IPS DF 4.7 (cell line): ENCODE measurements around the gene C1QL1.

Experiments
- DNase-seq: peaks from one replicate; pipeline ENCODE4 v3.0.0-alpha.2; 2013; ENCODE audit warnings: low spot score; ENCODE audit errors: extremely low read depth

Gene C1QL1

DNA sequence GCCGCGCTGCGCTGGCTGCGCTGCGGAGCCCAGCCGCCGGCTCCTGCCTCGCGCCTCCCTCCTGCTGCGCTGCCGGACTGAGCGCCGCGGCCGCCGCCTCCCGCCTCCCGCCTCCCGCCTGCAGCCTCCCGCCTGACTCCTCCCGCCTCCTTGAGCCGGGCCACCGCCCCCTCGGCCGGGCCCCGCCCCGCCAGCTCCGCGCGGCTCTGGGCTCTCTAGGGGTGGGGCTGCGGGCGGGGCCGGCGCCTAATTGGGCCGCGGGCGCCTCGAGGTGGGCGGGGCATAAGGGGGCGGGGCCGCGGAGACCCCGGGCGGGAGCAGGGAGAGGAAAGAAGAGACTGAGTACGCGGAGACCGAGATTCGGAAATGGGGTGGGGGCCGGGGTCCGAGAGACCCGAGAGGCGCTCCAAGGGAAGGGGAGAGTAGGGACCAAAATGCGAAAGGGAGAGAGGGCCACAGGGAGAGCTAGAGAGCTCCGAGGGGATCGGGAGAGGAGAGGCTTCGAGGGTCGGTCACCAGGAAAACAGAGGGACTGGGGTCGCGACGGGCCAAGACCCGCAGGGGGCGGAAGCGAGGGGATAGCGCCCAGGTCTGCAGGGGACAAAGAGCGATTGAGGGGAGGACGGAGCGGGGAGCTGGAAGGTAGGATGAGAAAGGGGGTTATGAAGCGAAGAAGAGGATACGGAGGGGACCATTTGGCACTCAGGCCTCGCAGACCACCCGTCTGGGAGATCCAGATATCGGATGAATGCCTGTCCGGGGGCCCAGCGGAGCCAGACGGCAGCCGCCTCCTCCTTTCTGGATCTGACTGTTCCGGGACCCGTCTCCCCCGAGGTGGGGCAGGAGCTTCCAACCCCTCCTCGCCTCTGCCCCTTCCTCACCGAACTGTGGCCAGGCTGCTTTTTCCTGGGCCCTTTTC, at the start of gene C1QL1:
C1QL1 (minus strand) TSS at position 79 of the 919 bp plus-strand sequence. CDS start 255 bp downstream, outside the sequence.
- no peak for DNase-seq

GRCh38 chr17:45016823-45017222, 48.7 kb upstream of the C1QL1 start:
- no peak for DNase-seq

DNA sequence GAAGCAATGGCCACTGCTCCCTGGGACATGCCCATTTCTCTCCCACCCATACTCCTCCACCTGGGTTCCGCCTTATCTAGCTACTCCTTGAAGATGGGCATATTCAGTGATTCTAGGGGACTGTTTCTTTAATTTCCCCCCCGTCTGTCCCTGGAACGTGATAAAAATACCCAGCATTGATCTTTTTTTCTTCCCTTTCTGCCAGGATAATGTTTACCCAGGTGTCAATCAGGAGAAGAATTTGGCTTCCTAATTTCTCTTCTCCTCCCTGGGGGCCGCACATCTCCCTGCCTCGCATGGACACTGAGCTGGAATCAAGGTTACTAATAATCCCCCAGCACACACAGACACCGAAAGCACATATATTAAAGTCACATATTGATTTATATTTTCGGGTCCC, 48.1 kb upstream of the C1QL1 start:
- DNase-seq: no peak

DNA sequence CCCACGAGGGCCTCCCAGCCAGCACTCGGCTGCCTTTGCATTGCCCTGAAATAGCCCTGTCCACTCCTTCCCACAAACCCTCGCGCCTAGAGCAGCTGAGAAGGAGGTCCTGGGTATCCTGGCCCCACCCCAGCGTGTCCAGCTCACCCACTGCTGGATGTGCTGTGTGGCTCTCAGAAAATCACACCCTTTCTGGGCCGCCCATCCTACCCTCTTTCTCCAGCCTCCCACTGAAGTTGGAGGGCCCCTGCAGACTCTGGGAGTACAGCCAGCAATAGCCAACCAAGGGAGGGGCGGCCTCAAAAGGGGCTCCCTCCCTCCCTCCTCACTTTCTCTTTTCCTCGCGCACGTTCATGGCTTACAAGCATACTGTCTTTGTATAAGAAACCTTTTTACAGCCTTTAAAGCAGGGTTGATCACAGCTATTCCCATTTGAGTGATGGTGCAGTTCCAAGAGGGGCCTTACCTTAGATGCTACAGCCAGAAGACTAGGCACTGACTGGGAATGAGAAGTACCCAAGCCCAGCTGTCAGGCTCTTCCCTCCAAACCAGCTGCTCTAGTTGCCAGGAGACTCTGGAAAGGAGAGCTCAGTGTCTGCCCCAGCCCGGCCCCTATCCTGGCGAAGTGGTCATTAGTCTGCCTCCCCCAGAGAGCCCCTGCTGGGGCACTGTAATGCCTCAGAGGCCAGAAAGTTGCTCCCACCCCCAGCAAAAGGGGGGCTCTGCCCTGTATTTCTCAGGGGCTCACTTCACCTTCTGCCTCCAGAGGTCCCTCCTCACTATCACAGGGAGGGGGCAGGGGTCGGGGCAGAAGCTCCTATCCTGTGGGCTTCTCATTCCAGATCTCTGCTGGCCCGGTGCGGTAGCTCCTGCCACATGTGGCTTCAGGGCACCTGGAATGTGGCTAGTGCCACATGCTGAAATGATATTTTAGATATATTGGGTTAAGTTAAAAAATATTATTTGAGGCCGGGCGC, 45.2 kb upstream of the C1QL1 start:
- DNase-seq: no peak

DNA sequence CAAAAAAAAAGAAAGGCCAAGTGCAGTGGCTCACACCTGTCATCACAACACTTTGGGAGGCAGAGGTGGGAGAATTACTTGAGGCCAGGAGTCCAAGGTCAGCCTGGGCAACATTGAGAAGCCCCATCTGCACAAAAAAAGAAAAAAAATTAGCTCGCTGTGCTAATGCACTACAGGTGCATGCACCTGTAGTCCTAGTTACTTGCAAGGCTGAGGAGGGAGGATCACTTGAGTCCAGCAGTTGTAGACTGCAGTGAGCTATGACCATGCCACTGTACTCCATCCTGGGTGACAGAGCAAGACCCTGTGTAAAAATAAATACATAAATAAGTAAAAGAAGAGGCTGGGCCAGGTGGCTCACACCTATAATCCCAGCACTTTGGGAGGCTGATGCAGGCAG, 43.7 kb upstream of the C1QL1 start:
- no peak for DNase-seq

GRCh38 chr17:45009676-45010467, 41.8 kb upstream of the C1QL1 start:
- no peak for DNase-seq

DNA sequence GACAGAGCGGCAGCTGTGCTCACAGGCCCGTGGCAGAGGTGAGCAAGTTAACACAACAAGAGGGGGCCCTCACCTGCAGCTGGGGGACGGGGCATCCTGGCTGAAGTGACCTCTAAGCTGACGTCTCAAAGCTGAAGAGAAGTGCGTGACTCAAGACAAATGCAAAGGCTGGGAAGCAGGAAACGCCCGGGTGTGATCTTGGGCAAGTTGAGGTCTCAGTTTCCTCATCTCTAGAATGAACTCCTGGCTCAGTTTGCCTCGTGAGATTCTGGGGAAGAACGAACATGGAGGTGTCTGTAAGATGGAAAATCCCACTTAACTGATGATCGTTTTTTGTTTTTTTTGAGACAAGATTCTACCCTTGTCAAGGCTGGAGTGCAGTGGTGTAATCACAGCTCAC, 40.1 kb upstream of the C1QL1 start:
- DNase-seq: no peak

DNA sequence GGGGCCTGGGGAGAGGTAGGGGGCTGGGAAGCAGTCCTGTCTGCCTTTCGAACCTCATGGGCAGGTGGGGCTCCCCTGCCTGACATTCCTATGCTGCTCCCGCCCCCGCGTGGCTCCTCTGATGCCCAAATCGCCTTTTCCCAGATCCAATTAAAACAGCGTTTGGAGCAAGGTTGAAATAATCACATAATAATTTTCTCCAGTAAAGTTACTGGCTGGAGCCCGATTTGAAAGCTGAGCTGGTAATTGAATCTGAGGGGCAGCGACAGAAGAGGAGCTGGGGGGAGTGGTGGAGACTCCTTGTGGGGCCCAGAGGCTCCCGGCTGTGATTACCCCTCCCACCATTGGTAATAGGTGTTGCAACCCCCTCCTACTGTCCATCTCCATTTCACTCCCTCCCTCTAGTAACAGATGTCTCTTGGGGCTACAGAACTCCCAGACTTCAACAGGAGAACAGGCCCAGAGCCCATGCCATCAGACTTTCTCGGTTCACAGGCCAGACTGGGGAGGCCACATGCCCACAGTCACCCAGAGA, 38.9 kb upstream of the C1QL1 start:
- DNase-seq: no peak

DNA sequence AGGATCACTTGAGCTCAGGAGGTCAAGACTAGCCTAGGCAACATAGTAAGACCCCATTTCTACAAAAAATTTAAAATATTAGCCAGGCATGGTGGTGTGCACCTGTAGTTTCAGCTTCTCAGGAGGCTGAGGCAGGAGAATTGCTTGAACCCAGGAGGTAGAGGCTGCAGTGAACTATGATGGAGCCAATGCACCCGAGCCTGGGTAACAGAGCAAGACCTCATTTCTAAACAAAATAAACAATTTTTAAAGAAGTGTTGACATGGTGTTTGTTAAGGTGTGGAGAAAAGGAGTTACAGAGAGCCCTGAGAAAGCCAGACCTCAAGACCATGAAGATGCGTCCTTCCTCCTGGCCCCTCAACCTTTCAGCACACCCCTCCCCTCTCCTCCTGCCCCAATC, 37.6 kb upstream of the C1QL1 start:
- DNase-seq: no peak

- no peak for DNase-seq
Measured at GRCh38 chr17:45004388-45004787, 36.3 kb upstream of the C1QL1 start.

- DNase-seq: no peak
Measured at GRCh38 chr17:45003877-45004276, 35.8 kb upstream of the C1QL1 start.

GRCh38 chr17:45001310-45001709, 33.2 kb upstream of the C1QL1 start:
- DNase-seq: no peak

GRCh38 chr17:44999433-44999832, 31.3 kb upstream of the C1QL1 start:
- DNase-seq: no peak

DNA sequence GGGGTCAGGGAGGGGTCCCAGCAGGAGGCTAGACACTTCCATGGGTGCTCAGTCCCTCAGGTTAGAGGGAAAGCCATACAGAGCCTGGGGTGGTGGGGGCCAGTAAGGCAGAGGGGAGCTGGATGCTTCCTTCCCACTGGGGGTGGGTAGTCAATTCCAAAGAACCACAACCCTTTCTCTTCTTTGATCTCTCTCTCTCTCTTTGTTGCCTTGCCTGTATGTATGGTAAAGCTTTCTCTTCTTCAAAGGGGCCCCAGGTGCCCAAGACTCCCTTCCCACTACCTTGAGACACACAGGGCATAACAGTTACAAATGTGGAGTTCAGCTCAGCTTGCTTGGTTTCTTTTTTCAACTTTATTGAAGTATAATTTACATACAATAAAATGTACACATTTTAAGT, 30.5 kb upstream of the C1QL1 start:
- DNase-seq: no peak

DNA sequence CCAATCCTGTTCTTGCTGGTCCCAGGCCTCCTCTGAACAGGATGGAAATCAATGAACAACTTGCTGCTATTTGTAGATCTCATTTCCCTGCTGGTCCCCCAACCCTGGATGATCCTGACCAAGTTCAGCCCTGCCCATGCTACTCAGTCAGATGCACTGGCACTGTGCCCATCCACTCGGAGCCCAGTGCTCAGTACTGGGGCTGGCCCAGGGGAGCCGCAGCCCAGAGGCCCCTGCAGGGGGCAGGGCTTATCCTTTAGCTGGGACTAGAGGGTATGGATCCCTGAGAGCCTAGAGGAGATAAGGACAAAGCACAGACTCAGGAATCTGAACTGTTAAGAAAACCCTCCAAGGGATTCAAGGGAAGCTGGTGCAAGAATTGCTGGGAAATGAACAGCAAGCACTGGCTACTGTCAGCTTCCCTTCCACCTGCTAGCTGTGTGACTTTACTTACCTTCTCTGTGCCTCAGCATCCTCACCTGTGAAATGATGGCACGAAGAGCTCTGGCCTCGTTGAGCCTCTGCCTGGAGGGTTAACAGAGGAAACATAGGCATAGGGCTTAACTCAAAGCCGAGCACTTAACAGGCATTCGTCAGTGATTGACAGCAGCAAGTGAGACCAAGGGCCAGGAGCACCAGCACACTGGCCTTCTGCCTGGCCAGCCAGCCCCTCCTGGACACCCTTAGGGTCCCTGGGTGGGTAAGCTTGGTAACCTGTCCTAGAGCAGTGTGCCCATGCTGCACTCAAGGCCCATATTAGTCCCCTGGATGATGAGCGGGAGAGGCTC, 29.8 kb upstream of the C1QL1 start:
- no peak for DNase-seq

DNA sequence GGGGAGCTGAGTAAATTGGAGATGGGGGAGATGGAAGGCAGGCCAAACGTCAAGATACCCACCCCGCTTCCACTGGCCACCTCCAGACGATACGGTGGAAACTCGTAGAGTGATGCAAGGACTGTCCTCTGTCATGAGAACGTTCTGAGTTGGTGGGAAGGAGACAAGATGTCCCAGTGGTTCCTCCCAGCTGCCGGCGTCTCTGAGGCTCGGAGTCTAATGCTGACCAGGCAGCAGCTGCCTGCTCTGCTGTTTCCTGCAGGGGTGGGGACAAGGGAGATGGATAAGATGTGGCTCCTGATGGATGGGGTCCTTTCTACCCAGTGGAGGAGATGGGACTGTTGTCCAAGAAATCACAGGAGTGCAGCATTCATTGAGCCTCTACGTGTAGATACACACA, 28.2 kb upstream of the C1QL1 start:
- no peak for DNase-seq

- no peak for DNase-seq
Measured at GRCh38 chr17:44995436-44996001, 27.4 kb upstream of the C1QL1 start.

DNA sequence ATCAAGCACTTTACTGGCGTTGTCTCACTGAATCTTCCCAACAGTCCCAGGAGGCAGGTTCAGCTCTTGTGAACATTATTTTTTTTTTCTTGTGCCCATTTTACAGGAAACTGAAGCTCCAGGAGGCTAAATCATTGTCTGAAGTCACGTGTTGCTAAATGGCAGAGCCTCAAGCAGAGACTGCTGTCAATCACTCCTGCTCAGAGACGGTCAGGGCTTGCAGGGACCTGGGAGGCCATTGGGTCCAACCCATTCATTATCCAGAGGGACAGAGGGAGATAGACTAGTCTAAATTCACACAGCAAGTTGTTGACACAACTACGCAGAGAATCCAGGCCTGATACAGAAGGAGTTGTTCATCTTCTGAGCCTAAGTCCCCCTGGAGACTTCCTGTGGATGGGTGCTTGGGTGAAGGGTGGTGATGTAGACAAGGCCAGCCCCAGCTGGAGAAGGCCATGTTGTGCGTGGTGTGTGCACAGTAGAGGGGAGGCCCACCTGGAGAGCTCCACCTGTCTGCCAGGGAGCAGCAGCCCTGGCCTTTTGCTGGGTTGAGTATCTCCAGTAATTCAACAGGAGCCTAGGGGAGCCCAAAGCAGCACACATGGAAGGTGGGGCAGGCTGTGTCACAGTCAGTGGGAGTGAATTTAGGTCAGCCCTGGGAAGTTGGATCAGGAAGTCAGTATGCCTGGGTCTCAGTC, 24.3 kb upstream of the C1QL1 start:
- no peak for DNase-seq

DNA sequence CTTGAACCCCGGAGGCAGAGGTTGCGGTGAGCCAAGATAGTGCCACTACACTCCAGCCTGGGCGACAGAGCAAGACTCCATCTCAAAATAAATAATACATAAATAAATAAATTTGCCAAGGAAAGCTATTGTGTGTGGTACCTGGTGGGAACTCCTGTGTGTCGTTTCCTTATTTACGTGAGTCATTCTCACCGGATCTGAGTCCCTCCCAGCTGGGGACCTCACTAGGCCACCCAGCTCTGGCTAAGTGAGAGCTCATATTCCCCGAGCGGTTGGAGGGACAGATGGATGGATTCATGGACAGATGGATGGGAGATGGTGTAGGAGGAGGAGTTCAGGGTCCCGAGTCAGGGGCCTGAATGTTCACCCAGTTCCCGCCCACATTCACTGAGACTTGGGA, 22.9 kb upstream of the C1QL1 start:
- no peak for DNase-seq
